Body of pancreas (tissue), 4 donors: ENCODE data around the gene NKAIN2. TPM values are rescaled to one million over a fixed set of nuclear protein-coding genes. Genes with fewer than 3 reads are reported as not detected.

ENCODE experiments used
- ATAC-seq: fragments of 150-250 bp; one replicate; pipeline ENCODE4 v1.9.1; 2016
- DNase-seq, 4 donors: peaks; one replicate each; pipeline ENCODE4 v3.0.0-alpha.2; 2019
- H3K27ac ChIP-seq, 4 donors: fragments of 200-600 bp; sonication (generic); 1 replicate in 3 of 4; 2 replicates in 1 of 4; pipeline versions ENCODE4 v1.5.1 to v1.6.1; 2016 to 2019; ENCODE audit warnings: mild to moderate bottlenecking in 1 of 4, mixed read lengths in 1 of 4, moderate library complexity in 1 of 4
- H3K27me3 ChIP-seq, 2 donors: fragments of 200-600 bp; sonication (generic); one replicate each; pipeline ENCODE4 v1.6.0; 2016; ENCODE audit warnings: mild to moderate bottlenecking in 1 of 2
- H3K36me3 ChIP-seq, 2 donors: fragments of 200-600 bp; sonication (generic); replicated peaks in 1 of 2; 2 replicates each; pipeline ENCODE4 v1.5.1; 2016; ENCODE audit warnings: low read depth in 2 of 2; ENCODE audit not compliant: insufficient read depth in 1 of 2
- H3K4me1 ChIP-seq: fragments of 200-600 bp; sonication (generic); one replicate; pipeline ENCODE4 v1.6.0; 2016
- H3K4me3 ChIP-seq, 2 donors: fragments of 200-600 bp; sonication (generic); 1 replicate in 1 of 2; 2 replicates in 1 of 2; pipeline ENCODE4 v1.5.1; 2016 to 2019
- H3K9me3 ChIP-seq, 3 donors: fragments of 200-600 bp; sonication (generic); 1 replicate in 2 of 3; 2 replicates in 1 of 3; pipeline ENCODE4 v1.5.1; 2016
- POLR2A ChIP-seq, 3 donors: fragments of 450-650 bp; IDR thresholded peaks; one replicate each; pipeline ENCODE4 v1.6.1; 2016; ENCODE audit warnings: antibody characterized with exemption in 3 of 3, mild to moderate bottlenecking in 2 of 3
- WGBS, 2 donors: methylation state at CpG; one replicate each; pipeline ENCODE4 v1.1.5; 2017; 5-methylcytosine and 5-hydroxymethylcytosine counted together
- intact Hi-C: fragments of 100-400 bp; cut with DNase I; formaldehyde crosslinking; loops from one replicate; pipeline ENCODE4 v1.15.1; 2023
- total RNA-seq, 2 donors: library from RNA; depleted of rRNA; stranded (reverse); fragments of >200 nt; gene quantifications; one replicate each; pipeline ENCODE4 v1.1.0, GENCODE V29; 2016
- TF ChIP-seq, protein P1 (sequence below), 7 experiments: fragments of 450-650 bp in 4 of 7; fragments of 200-600 bp in 3 of 7; sonication (generic) in 3 of 7; IDR thresholded peaks; one replicate each; pipeline ENCODE4 v1.5.1; 2016 to 2019; ENCODE audit warnings: antibody characterized with exemption in 7 of 7

Gene NKAIN2
- total RNA-seq, 2 donors from 2014 or later, result not detected

GRCh38 chr6:123784330-123784729, 19.3 kb upstream of the NKAIN2 start:
- H3K27ac ChIP-seq, result no peak overlapping the region
- DNase-seq, result no peak
- no peak for ATAC-seq

GRCh38 chr6:123785039-123785438, 18.6 kb upstream of the NKAIN2 start:
- DNase-seq (no peak), ATAC-seq (no peak)
- no peak overlapping the region for H3K4me3 ChIP-seq
- TF ChIP-seq POLR2A (IDR thresholded peaks at IDR 0.05), result no peak
- TF ChIP-seq, protein P1, sequence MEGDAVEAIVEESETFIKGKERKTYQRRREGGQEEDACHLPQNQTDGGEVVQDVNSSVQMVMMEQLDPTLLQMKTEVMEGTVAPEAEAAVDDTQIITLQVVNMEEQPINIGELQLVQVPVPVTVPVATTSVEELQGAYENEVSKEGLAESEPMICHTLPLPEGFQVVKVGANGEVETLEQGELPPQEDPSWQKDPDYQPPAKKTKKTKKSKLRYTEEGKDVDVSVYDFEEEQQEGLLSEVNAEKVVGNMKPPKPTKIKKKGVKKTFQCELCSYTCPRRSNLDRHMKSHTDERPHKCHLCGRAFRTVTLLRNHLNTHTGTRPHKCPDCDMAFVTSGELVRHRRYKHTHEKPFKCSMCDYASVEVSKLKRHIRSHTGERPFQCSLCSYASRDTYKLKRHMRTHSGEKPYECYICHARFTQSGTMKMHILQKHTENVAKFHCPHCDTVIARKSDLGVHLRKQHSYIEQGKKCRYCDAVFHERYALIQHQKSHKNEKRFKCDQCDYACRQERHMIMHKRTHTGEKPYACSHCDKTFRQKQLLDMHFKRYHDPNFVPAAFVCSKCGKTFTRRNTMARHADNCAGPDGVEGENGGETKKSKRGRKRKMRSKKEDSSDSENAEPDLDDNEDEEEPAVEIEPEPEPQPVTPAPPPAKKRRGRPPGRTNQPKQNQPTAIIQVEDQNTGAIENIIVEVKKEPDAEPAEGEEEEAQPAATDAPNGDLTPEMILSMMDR (IDR thresholded peaks at IDR 0.05), result no peak
- no peaks in the 10 kb centered on the region for H3K9me3 ChIP-seq
- no peak overlapping the region for H3K27ac ChIP-seq
- intact Hi-C loops, result no loop called here
- 44 to 52% methylated on average over 3 of the region's 3 CpGs for WGBS, 2 donors
- no peaks in the 10 kb centered on the region for H3K27me3 ChIP-seq
- no peaks in the 10 kb centered on the region for H3K36me3 ChIP-seq
- H3K4me1 ChIP-seq, result no peaks in the 10 kb centered on the region

More at GRCh38 chr6:123784330-123784729, 19.3 kb upstream of the NKAIN2 start:
- no peaks in the 10 kb centered on the region for H3K27me3 ChIP-seq
- no peaks in the 10 kb centered on the region for H3K9me3 ChIP-seq
- no peak for TF ChIP-seq POLR2A (IDR thresholded peaks at IDR 0.05)
- TF ChIP-seq, protein P1 (IDR thresholded peaks at IDR 0.05), result no peak
- intact Hi-C loops, result no loop called here
- no peak overlapping the region for H3K4me3 ChIP-seq
- no peaks in the 10 kb centered on the region for H3K36me3 ChIP-seq
- 31 to 43% methylated on average over 2 of the region's 2 CpGs for WGBS, 2 donors
- H3K4me1 ChIP-seq, result no peaks in the 10 kb centered on the region

- WGBS, 2 donors, result 41 to 61% methylated on average over 1 of the region's 1 CpG
- Histone ChIP-seq H3K4me3 (no peak overlapping the region), H3K9me3 (no peaks in the 10 kb centered on the region), H3K27ac (no peak overlapping the region), H3K4me1 (no peaks in the 10 kb centered on the region), H3K36me3 (no peaks in the 10 kb centered on the region), H3K27me3 (no peaks in the 10 kb centered on the region)
- no peak for TF ChIP-seq POLR2A (IDR thresholded peaks at IDR 0.05)
- no peak for ATAC-seq
- intact Hi-C loops, result no loop called here
- DNase-seq, result no peak
Observed at GRCh38 chr6:123788319-123788718, 15.3 kb upstream of the NKAIN2 start.

DNA sequence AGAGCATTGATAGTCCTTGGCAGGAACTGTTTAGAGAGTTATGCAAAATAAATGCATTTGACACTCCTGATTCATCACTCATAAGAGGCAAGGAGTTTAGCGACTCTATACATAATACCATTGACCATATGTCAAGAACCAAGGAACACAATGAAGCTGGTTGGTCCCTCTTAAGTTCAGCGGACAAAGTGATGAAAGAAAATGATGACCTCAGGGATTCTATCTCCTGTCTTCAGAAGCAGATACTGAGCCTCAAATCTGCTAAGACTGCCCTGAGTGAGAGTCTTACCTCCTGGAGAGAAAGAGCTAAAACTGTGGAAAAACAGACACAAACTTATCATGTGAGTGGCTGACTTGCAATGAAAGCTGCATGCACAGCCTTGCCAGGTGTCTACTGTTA, 9.5 kb upstream of the NKAIN2 start:
- H3K36me3 ChIP-seq, result no peaks in the 10 kb centered on the region
- intact Hi-C loops, result no loop called here
- no peaks in the 10 kb centered on the region for H3K4me1 ChIP-seq
- no peak for DNase-seq
- TF ChIP-seq POLR2A (IDR thresholded peaks at IDR 0.05), result no peak
- TF ChIP-seq, protein P1 (IDR thresholded peaks at IDR 0.05), result no peak
- 86 to 89% methylated on average over 2 of the region's 2 CpGs for WGBS, 2 donors
- ATAC-seq, result no peak
- H3K4me3 ChIP-seq, result no peak overlapping the region
- H3K27me3 ChIP-seq, result no peaks in the 10 kb centered on the region
- no peaks in the 10 kb centered on the region for H3K9me3 ChIP-seq
- no peak overlapping the region for H3K27ac ChIP-seq

- DNase-seq, result no peak
- H3K36me3 ChIP-seq, result no peaks in the 10 kb centered on the region
Observed at GRCh38 chr6:123794799-123795198, 8.9 kb upstream of the NKAIN2 start.

More at GRCh38 chr6:123794799-123795198, 8.9 kb upstream of the NKAIN2 start:
- intact Hi-C loops, result no loop called here
- no peak for ATAC-seq
- TF ChIP-seq, protein P1 (IDR thresholded peaks at IDR 0.05), result no peak
- no peak for TF ChIP-seq POLR2A (IDR thresholded peaks at IDR 0.05)
- Histone ChIP-seq H3K27ac (no peak overlapping the region), H3K27me3 (no peaks in the 10 kb centered on the region), H3K9me3 (no peaks in the 10 kb centered on the region), H3K4me3 (no peak overlapping the region), H3K4me1 (no peaks in the 10 kb centered on the region)
